SK-N-SH (cell line): ENCODE measurements around the gene SERPINE2. TPM values are rescaled to one million over a fixed set of nuclear protein-coding genes. Genes with fewer than 3 reads are reported as not detected.

ENCODE experiments used
- CHD2 ChIP-seq: fragments of 150-350 bp; IDR thresholded peaks from 2 replicates; pipeline ENCODE4 v1.6.1; 2018; ENCODE audit warnings: low read length; ENCODE audit not compliant: partially characterized antibody
- CTCF ChIP-seq: fragments of 200-600 bp; sonication (generic); IDR thresholded peaks from 2 replicates; pipeline ENCODE4 v1.6.1; 2017; ENCODE audit warnings: antibody characterized with exemption, mild to moderate bottlenecking, moderate library complexity
- EZH2phosphoT487 ChIP-seq: fragments of 200-600 bp; sonication (generic); IDR thresholded peaks from 2 replicates; pipeline ENCODE4 v1.6.1; 2017; ENCODE audit warnings: low read depth, mixed run types, mild to moderate bottlenecking, antibody characterized with exemption, moderate library complexity, borderline replicate concordance
- GATA2 ChIP-seq: sonication (generic); formaldehyde crosslinking; IDR thresholded peaks from 2 replicates; pipeline ENCODE4 v1.5.0; 2020; ENCODE audit warnings: mild to moderate bottlenecking, missing genetic modification reagents
- NRF1 ChIP-seq: IDR thresholded peaks from 2 replicates; pipeline ENCODE4 v1.6.1; 2012; ENCODE audit warnings: low read depth, mild to moderate bottlenecking, low read length
- PBX3 ChIP-seq: IDR thresholded peaks from 2 replicates; pipeline ENCODE4; 2012
- POLR2AphosphoS5 ChIP-seq: IDR thresholded peaks from 2 replicates; pipeline ENCODE4 v1.6.1; 2012; ENCODE audit warnings: low read depth, low read length
- RAD21 ChIP-seq: IDR thresholded peaks from 2 replicates; pipeline ENCODE4 v1.6.1; 2012; ENCODE audit warnings: mild to moderate bottlenecking, low read length
- RCOR1 ChIP-seq: fragments of 150-350 bp; IDR thresholded peaks from 2 replicates; pipeline ENCODE4 v1.6.1; 2017; ENCODE audit warnings: antibody characterized with exemption, low read length
- RXRA ChIP-seq: IDR thresholded peaks from 2 replicates; pipeline ENCODE4 v1.4.0; 2012; ENCODE audit warnings: low read depth, mild to moderate bottlenecking, borderline replicate concordance
- SMC3 ChIP-seq: IDR thresholded peaks from 2 replicates; pipeline ENCODE4 v1.6.1; 2012; ENCODE audit warnings: low read depth, low read length, improper control_type of control experiment
- TAF1 ChIP-seq: IDR thresholded peaks from 2 replicates; pipeline ENCODE4 v1.6.1; 2012; ENCODE audit warnings: low read depth, mild to moderate bottlenecking, low read length, moderate library complexity, borderline replicate concordance
- TCF12 ChIP-seq: IDR thresholded peaks from 2 replicates; pipeline ENCODE4 v1.4.0; 2012
- USF2 ChIP-seq: fragments of 150-350 bp; IDR thresholded peaks from 2 replicates; pipeline ENCODE4 v1.6.1; 2017; ENCODE audit warnings: antibody characterized with exemption, low read length, low read depth, borderline replicate concordance
- YY1 ChIP-seq: IDR thresholded peaks from 2 replicates; pipeline ENCODE4 v1.4.0; 2012; ENCODE audit warnings: low read depth, mild to moderate bottlenecking
- polyA plus RNA-seq, 3 experiments: library from polyadenylated mRNA; depleted of rRNA; stranded (reverse); fragments of >200 nt; gene quantifications; 2 replicates each; pipeline ENCODE4 v1.2.3, GENCODE V29; 2012
- TF ChIP-seq, protein P1 (sequence below): IDR thresholded peaks from 2 replicates; pipeline ENCODE4 v1.4.0; 2012; ENCODE audit warnings: low read depth, borderline replicate concordance
- TF ChIP-seq, protein P2 (sequence below): IDR thresholded peaks from 2 replicates; pipeline ENCODE4 v1.6.1; 2012; ENCODE audit warnings: mild to moderate bottlenecking, low read depth, low read length, moderate library complexity

SERPINE2 gene
- polyA plus RNA-seq, 1 of the 3 experiments (the other 2 are of a cell fraction) = 249 TPM

GRCh38 chr2:224086226-224086914 lies 47.3 kb upstream of the SERPINE2 start (continued):
- TF ChIP-seq CTCF (no peak), RCOR1 (no peak), CHD2 (no peak), TCF12 (peak; percentile 97), POLR2AphosphoS5 (peak; percentile 89), NRF1 (no peak), USF2 (no peak), TAF1 (peak; percentile 50; the same call in 1 of the 2 replicates), RXRA (peak; percentile 88; the same call in 1 of the 2 replicates), PBX3 (peak; percentile 98), GATA2 (CRISPR knock-in tag) (no peak), SMC3 (no peak), RAD21 (no peak), YY1 (no peak), EZH2phosphoT487 (no peak)
- TF ChIP-seq, protein P1, sequence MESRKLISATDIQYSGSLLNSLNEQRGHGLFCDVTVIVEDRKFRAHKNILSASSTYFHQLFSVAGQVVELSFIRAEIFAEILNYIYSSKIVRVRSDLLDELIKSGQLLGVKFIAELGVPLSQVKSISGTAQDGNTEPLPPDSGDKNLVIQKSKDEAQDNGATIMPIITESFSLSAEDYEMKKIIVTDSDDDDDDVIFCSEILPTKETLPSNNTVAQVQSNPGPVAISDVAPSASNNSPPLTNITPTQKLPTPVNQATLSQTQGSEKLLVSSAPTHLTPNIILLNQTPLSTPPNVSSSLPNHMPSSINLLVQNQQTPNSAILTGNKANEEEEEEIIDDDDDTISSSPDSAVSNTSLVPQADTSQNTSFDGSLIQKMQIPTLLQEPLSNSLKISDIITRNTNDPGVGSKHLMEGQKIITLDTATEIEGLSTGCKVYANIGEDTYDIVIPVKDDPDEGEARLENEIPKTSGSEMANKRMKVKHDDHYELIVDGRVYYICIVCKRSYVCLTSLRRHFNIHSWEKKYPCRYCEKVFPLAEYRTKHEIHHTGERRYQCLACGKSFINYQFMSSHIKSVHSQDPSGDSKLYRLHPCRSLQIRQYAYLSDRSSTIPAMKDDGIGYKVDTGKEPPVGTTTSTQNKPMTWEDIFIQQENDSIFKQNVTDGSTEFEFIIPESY = peak; percentile 81; the same call in 1 of the 2 replicates
- TF ChIP-seq, protein P2, sequence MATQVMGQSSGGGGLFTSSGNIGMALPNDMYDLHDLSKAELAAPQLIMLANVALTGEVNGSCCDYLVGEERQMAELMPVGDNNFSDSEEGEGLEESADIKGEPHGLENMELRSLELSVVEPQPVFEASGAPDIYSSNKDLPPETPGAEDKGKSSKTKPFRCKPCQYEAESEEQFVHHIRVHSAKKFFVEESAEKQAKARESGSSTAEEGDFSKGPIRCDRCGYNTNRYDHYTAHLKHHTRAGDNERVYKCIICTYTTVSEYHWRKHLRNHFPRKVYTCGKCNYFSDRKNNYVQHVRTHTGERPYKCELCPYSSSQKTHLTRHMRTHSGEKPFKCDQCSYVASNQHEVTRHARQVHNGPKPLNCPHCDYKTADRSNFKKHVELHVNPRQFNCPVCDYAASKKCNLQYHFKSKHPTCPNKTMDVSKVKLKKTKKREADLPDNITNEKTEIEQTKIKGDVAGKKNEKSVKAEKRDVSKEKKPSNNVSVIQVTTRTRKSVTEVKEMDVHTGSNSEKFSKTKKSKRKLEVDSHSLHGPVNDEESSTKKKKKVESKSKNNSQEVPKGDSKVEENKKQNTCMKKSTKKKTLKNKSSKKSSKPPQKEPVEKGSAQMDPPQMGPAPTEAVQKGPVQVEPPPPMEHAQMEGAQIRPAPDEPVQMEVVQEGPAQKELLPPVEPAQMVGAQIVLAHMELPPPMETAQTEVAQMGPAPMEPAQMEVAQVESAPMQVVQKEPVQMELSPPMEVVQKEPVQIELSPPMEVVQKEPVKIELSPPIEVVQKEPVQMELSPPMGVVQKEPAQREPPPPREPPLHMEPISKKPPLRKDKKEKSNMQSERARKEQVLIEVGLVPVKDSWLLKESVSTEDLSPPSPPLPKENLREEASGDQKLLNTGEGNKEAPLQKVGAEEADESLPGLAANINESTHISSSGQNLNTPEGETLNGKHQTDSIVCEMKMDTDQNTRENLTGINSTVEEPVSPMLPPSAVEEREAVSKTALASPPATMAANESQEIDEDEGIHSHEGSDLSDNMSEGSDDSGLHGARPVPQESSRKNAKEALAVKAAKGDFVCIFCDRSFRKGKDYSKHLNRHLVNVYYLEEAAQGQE = no peak
